Ramos (cell line): Measurements from ENCODE around the gene ABCC6.

Experiments used
- in situ Hi-C: fragments of 300-500 bp; cut with MboI; formaldehyde crosslinking; loops from one replicate; pipeline ENCODE4 v1.14.3; 2022; ENCODE audit warnings: low sequenced_read_pairs; ENCODE audit not compliant: unreplicated experiment

ABCC6 gene

DNA sequence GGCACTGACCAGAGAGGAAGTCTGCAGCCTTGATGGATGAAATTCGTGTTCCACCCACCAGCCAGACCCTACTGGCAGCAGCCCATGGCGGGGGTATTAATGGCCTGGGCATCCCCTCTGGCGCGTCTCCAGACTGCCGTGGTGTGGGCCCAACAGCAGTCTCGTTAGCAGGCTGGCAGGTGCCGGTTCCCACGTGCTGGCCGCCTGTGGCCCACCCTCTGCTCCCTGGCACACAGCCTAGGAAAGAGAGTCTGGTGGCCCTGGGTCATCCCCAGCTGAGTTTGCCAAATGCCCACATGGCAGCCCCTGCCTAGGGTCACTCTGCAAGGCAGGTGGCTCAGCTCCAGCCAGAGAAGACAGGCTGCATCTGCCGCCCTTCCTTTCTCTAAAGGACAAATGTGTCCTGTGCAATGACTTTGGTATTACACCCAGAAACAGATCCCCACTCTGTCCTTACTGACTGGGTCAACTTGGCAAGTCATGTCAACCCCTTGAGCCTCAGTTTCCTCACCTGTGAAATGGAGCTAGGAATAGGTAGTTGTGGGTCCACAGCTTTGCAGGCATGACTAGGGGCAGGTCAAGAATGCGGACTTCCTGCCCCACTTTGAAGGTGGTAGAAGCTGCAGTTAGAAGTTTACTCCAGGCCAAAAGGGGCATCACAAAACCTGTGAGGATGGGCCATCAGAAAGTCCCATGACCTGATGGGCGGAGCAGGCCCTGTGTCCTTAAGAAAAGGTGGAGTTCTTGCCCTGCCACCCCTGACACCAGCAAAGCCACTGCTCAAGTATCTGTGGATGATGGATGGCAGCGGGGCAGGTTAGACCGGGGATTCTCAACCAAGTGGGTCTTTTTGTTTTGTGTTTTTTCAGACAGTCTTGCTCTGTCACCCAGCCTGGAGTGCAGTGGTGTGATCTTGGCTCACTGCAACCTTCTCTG is 76.6 kb downstream of the ABCC6 start:
- in situ Hi-C loops, result loop anchor here (10.0 kb wide), 1 partner anchor 48 kb away; no protein-coding TSS in a partner anchor

DNA sequence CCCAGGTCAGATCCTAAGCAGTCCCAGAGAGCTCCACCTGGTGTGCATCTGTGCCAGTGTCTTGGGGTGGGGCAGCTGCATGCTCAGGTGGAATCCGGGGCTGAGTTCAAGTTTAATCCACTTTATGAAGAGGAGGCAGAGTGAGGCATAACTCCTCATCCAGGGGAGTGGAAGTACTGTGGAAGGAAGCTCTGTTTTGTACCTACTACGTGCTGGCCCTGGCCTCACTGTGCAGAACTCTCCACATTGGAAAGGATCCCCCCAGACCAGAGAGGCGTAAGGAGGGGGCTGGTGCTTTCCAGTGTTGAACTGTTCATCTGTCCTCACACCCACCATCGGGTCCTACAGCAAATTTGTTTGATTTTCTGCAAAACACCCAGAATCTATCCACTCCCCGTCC is 78.0 kb downstream of the ABCC6 start:
- in situ Hi-C loops, result loop anchor here (10.0 kb wide), 1 partner anchor 50 kb away; no protein-coding TSS in a partner anchor

DNA sequence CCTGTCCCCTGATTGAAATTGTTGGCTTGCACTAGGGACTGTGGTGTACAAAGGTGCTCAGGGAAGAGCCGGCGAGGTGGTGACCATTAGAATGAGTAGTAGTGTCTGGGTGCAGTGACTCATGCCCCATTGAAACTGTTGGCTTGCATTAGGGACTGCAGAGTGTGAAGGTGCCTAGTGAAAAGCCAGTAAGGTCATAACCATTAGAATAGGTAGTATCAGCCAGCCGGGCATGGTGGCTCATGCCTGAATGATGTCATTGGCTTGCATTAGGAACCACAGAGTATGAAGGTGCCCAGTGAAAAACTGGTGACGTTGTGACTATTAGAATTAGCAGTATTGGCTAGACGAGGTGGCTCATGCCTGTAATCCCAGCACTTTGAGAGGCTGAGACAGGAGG is 78.9 kb downstream of the ABCC6 start:
- in situ Hi-C loops, result loop anchor here (10.0 kb wide), 1 partner anchor 50 kb away; no protein-coding TSS in a partner anchor

DNA sequence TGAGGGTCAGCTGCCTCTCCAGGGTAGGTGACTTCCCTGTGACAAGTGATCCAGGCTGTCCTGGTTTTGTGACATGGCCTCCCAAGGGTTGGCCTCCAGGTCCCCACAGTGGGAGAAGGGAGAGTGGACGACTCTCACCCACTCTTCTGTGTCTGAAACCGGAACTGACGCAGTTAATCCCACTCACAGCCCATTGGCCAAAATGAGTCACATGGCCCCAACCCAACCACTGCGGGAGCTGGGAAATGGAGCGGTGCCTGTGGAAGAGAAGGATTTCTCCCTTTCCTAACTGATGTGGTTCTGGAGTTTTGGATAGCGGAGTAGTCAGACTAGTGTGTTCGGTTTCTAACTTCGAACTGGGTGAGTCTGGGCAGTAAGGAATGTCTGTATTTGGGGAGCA is 79.4 kb downstream of the ABCC6 start:
- in situ Hi-C loops, result loop anchor here (10.0 kb wide), 1 partner anchor 51 kb away; no protein-coding TSS in a partner anchor

DNA sequence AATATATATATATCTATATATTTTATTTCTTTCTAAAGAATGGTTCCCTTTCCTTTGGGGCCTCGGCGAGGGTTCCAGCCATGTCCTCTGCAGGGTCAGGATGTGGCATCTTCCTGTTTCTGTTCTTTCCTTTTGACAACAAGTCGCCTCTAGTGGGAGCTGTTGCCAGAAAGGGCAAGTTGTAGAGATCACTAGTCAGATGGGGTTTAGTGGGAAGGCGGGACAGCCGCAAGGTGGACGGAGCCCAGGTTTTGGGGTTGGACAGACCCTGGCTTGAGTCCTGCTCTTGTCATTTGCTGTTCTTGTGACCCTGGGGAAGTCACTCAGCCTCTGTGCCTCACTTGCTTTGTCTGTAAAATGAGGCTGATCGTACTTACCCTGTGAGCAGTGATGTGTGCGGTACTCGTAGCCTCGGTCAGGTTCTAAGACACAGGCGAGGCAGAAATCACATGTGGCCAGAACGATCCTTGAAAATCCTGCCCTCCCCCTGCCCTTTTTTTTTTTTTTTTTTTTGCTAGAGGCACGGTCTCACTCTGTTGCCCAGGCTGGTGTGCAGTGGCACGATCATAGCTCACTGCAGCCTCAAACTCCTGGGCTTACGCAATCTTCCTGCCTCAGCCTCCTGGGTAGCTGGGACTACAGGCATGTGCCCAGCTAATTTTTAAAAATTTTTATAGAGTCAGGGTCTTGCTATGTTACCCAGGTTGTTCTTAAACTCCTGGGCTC is 80.1 kb downstream of the ABCC6 start:
- in situ Hi-C loops, result loop anchor here (10.0 kb wide), 1 partner anchor 52 kb away; no protein-coding TSS in a partner anchor

DNA sequence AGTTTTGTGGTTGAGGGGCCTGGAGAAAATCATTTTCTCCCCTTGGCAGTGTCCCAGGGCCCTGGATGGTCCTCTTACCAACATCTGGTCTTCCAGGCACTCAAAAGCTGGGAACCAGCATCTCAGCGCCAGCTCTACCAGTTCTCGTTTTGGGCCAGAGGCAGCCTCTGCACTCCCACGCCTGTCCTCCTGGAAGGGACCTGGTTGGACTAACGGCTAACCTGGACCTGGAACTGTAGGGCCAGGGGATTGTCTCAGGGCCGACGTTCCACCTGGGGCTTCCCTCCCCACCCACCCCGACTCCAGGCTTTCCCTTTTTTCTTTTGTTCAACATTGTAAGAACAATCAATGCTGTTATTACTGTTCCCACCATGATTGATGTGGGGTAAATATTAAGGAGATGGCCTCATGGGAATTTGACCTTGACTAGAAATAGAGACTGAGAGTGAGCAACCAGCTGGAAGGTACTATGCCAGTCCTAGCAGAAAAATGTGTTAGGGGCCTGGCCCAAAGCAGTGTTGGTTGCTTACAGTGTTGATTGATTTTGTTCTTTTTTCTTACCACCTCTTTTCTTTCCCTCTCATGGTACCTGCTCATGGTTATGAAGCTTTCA is 81.4 kb downstream of the ABCC6 start:
- in situ Hi-C loops, result loop anchor here (10.0 kb wide), 1 partner anchor 53 kb away; no protein-coding TSS in a partner anchor

DNA sequence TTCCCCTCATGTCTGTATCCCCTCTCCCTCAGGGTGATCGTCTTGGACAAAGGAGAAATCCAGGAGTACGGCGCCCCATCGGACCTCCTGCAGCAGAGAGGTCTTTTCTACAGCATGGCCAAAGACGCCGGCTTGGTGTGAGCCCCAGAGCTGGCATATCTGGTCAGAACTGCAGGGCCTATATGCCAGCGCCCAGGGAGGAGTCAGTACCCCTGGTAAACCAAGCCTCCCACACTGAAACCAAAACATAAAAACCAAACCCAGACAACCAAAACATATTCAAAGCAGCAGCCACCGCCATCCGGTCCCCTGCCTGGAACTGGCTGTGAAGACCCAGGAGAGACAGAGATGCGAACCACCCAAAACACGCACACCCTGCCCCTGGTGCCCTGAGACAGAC is 82.2 kb downstream of the ABCC6 start:
- in situ Hi-C loops, result loop anchor here (10.0 kb wide), 1 partner anchor 54 kb away; no protein-coding TSS in a partner anchor

DNA sequence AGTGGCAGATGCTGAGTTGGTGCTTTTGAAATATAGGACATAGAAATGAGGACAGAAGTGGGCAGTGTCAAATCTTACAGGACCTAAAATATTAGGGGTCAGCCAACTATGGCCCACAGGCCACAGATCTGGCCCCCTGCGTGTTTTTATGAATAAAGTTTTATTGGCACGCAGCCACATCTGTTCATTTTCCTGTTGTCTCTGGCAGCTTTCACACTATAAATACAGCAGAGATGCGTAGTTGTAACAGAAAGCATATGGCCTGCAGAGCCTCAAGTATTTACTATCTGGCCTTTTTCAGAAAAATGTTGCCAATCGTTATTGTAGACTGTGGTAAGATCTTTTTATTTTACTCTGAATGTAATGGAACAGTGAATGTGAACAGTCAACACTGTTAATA is 82.8 kb downstream of the ABCC6 start:
- in situ Hi-C loops, result loop anchor here (10.0 kb wide), 1 partner anchor 54 kb away; no protein-coding TSS in a partner anchor

DNA sequence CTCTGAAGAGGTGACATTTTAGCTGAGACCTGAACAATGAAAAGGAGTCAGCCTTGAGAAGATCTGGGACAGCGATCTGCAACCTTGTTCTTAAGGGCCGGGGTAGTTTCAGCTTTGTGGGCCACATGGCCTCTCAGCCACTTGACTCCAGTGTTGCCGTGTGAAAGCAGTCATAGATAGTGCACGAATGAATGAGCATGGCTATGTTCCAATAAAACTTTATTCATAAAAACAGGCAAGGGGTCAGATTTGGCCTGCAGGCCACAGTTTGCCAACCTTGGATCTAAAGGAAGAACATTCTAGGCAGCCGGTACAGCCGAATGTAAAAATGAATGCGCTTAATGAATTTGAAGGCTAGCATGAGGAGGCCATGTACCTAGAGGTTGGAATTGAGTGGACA is 83.5 kb downstream of the ABCC6 start:
- in situ Hi-C loops, result loop anchor here (10.0 kb wide), 2 partner anchors 55 to 265 kb away; no protein-coding TSS in a partner anchor

DNA sequence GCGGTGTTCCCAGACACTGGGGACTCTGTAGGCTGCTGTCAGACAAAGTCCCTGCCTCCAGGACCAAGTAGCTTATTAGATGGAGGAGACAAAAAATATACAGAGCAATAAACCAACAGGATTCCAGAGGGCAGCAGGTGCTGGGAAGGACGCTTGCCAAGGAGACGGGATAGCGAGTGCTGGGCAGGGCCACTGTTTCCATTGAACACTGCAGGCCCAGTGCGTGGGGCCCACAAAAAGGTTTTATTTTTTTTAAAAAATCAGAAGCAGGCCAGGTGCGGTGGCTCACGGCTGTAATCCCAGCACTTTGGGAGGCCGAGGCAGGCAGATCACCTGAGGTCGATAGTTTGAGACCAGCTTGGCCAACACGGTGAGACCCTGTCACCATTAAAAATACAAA is 84.2 kb downstream of the ABCC6 start:
- in situ Hi-C loops, result loop anchor here (10.0 kb wide), 1 partner anchor 264 kb away; no protein-coding TSS in a partner anchor

DNA sequence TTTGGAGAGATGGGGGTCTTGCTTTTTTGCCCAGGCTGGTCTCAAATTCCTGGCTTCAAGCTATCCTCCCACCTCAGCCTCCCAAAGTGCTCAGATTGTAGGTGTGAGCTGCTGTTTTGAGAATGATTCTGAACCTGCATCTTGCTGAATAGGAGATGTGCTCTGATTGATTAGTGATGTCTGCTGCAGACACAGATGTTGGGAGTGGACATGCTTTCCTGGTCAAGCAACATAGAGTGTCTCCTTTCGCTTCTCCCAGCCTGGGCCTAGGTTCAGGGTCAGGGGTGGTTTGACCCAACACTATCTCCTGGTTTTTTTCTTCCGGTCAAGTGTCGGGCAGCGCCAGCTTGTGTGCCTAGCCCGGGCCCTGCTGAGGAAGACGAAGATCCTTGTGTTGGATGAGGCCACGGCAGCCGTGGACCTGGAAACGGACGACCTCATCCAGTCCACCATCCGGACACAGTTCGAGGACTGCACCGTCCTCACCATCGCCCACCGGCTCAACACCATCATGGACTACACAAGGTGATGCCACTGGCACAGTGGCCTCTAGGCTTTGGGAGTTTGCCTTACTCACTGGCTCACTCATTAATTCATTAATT is 85.2 kb downstream of the ABCC6 start:
- in situ Hi-C loops, result loop anchor here (10.0 kb wide), 1 partner anchor 263 kb away; no protein-coding TSS in a partner anchor

DNA sequence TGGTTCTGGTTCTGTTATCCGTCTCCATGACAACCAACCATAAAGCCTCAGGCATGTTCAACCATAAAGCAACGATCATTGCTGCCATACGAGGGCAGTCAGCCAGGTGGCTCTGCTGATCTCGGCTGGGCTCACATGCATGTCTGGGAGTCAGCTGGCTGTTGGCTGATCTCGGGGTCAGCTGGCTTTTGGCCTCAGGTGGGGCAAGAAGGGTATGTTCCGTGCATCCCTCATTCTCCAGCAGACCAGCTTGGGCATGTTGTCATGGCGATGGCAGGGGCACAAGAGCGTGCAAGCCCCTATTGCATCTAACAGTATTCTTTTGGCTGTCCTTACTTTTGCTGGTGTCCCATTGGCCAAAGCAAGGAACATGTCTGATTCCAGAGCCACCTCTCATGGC is 86.2 kb downstream of the ABCC6 start:
- in situ Hi-C loops, result loop anchor here (10.0 kb wide), 1 partner anchor 262 kb away; no protein-coding TSS in a partner anchor

DNA sequence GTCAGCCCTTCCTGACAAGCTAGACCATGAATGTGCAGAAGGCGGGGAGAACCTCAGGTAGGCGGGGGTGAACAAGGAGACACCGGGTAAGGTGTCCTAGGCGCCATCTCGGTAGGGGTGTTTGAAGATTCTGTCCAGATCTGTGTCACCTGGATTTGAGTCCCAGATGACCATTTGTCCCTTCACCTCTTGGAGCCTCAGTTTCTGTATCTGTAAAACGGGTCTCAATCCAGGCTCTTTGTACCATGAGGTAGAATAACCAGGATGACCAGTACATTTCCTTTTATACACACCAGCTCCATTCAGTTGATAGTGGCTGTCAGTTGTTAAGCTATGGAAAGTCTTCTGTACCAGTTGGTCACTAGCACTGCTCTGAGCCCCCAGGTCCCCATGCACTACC is 86.7 kb downstream of the ABCC6 start:
- in situ Hi-C loops, result loop anchor here (10.0 kb wide), 1 partner anchor 262 kb away; no protein-coding TSS in a partner anchor

DNA sequence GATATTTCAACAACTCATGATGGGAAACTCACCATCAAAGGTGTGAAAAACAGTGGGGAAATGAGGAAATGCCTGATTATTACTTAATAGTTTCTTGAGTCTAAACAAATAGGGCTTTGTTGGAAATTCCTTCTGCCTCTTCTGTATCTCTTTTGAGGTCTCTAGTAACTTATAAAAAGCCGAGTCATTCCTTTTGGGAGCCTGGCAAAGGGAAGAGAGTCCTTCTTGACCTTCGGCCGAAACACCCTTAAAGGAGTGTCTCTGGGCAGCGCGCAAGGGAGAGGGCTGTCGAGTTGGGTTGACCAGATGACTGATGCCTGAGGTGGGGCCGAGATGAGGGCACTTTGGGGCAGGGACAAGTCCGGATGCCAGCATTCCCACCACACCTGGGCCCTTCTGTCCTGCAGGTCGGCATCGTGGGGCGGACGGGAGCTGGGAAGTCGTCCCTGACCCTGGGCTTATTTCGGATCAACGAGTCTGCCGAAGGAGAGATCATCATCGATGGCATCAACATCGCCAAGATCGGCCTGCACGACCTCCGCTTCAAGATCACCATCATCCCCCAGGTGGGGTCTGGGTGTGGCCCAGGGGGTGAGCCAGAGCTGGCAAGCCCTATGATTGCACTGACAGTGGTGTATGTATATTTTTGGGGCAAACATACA is 89.2 kb downstream of the ABCC6 start:
- in situ Hi-C loops, result loop anchor here (10.0 kb wide), 1 partner anchor 259 kb away; no protein-coding TSS in a partner anchor

DNA sequence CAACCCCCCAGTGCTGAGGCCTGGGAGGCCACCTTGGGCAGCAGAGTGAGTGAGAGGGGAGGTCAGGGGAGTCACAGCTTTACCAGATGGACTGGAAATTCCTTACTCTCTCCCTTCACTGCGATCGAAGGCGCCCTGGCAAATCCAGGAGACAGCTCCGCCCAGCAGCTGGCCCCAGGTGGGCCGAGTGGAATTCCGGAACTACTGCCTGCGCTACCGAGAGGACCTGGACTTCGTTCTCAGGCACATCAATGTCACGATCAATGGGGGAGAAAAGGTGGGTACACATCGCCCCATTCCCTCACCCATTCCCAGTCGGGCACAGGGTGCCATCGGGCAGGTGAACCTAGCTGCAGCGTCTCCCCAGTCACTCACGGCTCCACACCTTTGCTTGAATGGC is 91.6 kb downstream of the ABCC6 start:
- in situ Hi-C loops, result loop anchor here (10.0 kb wide), 1 partner anchor 257 kb away; no protein-coding TSS in a partner anchor

DNA sequence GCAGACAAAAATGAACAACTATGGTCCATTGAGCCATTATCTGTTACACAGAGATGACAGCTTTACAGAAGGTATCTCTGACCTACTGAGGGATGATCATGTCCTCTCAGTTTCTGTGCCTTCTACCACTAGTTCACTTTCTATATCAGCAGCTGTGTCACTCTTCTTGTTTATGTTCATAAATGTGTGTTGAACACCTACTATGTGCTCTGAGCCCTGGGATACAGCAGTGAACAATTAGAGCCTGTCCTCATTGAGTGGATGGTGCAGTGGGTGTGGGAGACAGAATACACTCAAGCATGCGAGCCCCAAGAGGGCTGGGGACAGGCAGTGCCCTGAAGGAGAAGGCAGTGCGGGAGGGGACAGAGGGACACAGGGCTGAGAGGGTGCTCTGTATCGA is 92.1 kb downstream of the ABCC6 start:
- in situ Hi-C loops, result loop anchor here (10.0 kb wide), 1 partner anchor 256 kb away; no protein-coding TSS in a partner anchor

DNA sequence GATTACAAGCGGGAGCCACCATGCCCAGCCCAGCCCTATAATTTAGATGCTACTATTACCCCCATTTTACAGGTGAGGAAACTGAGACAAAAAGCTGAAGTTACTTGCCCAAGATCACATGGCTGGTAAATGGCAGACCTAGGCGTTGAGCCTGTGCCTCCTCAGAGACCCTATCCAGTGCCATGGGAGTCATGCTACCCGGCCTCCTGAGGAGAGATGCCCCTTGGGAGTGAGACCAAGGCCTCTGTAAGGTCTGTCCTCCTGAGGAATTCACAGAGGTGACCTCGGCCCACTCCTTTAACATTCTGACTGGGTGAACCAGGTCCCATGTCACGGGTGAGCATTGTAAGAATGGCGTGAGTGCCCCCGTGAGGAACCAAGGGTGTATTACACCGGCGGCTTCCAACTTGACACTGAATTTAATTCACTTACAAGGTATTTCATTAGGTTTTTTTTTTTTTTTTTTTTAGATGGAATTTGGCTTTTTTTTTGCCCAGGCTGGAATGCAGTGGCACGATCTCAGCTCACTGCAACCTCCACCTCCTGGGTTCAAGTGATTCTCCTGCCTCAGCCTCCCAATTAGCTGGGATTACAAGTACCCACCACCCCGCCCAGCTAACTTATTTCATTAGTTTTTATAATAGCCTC is 95.7 kb downstream of the ABCC6 start:
- in situ Hi-C loops, result loop anchor here (10.0 kb wide), 1 partner anchor 353 kb away; no protein-coding TSS in a partner anchor

DNA sequence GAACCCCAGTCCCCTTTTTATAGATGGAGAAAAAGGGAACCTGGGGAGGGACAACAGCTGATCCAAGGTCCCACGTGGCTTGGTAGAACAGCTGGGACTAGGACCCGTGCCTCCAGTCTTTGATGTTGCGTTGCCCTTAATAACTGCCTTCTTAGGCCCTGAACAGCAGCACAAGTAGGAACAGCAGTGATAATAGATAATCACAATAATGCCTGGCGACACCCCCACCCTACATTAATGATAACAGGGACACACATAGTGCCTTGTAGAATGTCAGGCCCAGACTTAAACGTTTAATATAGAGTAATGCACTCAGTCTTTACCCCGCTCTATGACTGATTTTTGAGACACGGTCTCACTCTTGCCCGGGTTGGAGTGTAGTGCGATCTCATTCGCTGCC is 96.4 kb downstream of the ABCC6 start:
- in situ Hi-C loops, result loop anchor here (10.0 kb wide), 1 partner anchor 352 kb away; no protein-coding TSS in a partner anchor
